Stimulated activated CD4-positive, alpha-beta T cell treated with anti-CD3 and anti-CD28 coated beads, Interleukin-15, amount 100 ng/mL, for 48 hours (primary cell): ENCODE data around the gene GCNT4.
A peak's percentile ranks its signal among the peaks of the same experiment; 100 is the strongest.
"Not testable (repeated sequence)": the region's sequence is repeated elsewhere in the genome, so short reads cannot be mapped to it uniquely, and the experiment has no call there.

Source experiments
- DNase-seq, 2 donors: peaks; one replicate each; pipeline ENCODE4 v3.0.0-alpha.2; 2020; ENCODE audit warnings: low read depth in 2 of 2

Gene GCNT4, protein sequence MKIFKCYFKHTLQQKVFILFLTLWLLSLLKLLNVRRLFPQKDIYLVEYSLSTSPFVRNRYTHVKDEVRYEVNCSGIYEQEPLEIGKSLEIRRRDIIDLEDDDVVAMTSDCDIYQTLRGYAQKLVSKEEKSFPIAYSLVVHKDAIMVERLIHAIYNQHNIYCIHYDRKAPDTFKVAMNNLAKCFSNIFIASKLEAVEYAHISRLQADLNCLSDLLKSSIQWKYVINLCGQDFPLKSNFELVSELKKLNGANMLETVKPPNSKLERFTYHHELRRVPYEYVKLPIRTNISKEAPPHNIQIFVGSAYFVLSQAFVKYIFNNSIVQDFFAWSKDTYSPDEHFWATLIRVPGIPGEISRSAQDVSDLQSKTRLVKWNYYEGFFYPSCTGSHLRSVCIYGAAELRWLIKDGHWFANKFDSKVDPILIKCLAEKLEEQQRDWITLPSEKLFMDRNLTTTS

DNA sequence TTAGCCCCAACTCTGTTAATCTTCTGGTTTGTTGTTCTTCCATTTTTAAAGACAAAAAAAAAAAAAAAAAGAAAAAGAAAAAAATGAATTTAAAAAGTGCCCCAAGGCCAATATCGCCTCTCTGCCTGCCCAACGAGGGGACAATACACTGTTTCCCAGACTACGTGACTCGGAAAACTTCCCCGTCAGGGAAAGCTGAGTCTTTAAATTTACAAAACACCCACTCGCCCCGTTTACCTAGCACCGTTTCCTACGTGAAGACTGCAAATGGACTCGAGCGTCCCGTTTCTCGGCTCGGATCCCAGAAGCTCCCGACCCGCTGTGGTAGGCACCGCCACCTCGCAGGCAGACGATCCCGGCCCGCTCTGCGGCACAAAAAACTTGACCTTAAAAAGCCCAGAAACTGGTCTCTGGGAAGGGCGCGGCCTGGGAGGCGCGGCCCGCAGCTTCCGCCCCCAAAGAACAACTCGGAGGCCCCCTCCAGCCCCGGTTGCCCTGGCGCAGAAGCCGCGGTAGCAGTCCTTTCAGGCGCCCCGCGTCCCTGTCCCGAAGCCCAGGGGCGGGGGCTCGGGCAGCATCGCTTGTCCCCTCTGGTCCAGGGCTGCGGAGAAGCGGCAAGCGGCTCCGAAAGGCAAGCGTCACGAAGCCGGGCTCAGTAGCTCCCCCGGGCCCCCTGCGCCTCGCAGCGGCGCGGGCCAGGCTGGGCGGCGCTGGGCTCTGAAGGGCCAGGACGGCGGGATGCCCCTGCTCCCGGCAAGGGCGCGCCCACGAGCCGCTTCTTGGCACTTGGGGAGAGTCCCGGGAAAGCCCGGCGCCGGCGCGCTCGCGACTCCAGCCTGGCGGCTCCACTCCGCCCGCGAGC is at the start of gene GCNT4:
GCNT4 (minus strand) TSS at position 367 of the 862 bp plus-strand sequence. CDS start 22,521 bp downstream, outside the sequence.
- no peak for DNase-seq

DNA sequence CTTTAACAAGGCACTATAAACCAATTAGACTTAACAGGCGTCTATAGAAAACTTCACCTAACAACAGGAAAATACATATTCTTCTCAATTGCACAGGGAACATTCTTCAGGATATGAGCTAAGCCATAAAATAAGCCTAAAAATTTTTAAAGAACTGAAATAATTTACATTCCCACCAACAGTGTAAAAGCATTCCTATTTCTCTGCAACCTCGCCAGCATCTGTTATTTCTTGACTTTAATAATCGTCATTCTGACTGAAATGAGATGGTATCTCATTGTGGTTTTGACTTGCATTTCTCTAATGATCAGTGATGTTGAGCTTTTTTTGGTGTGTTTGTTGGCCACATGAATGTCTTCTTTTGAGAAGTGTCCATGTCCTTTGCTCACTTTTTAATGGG is 43.6 kb upstream of the GCNT4 start:
- DNase-seq: not testable (repeated sequence)

- no peak for DNase-seq
These were observed 39.2 kb upstream of the GCNT4 start for GRCh38 chr5:75091597-75091996.

GRCh38 chr5:75089662-75090061 is 37.3 kb upstream of the GCNT4 start:
- no peak for DNase-seq

GRCh38 chr5:75089137-75089536 is 36.8 kb upstream of the GCNT4 start:
- peak in 1 of 2 donors; percentile 41 for DNase-seq

DNA sequence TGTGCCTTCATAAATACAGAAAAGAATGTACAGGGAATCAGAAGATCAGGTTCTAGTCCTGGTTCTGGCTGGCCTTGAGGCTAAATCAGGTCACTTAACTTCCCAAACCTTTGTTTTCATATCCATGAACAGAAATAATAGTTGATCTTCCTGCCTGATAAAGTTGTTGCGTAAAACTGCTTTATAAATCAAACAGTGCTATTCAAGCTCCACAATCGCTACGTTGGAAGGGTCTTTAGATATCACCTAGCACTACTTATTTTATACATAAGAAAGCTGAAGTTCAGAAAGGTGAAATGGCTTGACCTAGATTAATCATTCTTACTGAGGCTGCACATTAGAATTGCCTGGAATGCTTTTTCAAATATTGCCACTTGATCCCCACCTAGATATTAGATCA is 36.3 kb upstream of the GCNT4 start:
- DNase-seq: no peak

- DNase-seq: no peak
These were observed 29.2 kb upstream of the GCNT4 start for GRCh38 chr5:75081510-75081909.

DNA sequence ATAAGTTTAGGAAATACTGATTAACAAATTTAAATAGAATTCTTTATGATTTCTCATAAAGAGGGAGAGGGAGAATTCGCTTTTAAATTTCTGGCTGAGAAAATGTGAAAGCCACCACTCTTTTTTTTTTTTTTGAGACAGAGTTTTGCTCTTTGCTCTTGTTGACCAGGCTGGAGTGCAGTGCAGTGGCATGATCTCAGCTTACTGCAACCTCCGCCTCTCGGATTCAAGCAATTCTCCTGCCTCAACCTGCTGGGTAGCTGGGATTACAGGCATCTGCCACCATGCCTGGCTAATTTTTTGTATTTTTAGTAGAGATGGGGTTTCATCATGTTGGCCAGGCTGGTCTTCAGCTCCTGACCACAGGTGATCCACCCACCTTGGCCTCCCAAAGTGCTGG is 27.0 kb upstream of the GCNT4 start:
- not testable (repeated sequence) for DNase-seq

DNA sequence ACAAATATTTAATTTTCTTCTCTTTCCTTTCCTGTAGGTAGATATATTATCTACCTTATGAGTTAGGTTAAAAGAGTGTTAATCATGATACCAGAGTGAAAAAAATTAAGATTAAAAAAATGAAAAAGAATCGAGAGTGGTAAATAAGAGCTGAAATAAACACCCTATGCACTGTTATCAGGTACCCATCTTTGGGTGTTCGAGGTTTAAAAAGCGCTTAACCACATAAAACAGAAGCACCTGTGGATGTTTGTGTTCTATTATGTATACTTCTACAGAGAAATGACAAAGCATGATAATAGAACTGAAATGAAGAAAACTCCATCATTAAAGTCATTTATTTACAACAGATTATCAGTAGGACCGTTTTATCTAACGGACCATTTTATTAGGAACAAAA is 25.7 kb upstream of the GCNT4 start:
- no peak for DNase-seq

DNA sequence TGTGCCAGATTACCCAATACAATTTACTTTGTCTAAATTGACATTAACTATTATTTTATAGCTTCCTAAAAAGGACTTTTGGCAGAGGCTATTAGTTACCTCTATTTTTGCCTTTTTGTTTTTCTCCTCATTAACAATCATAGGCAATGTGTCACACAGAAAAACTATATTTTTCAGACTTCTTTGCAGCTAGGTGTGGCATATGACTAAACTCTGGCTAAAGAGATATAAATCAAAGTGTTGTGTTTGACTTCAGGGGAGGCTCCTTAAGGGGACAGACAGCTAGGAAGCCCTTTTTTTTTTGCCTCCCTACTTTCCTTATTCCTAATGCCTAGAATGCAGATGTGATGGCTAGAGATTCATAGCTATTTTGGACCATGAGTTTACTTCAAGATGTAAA is 19.7 kb upstream of the GCNT4 start:
- DNase-seq: no peak

DNA sequence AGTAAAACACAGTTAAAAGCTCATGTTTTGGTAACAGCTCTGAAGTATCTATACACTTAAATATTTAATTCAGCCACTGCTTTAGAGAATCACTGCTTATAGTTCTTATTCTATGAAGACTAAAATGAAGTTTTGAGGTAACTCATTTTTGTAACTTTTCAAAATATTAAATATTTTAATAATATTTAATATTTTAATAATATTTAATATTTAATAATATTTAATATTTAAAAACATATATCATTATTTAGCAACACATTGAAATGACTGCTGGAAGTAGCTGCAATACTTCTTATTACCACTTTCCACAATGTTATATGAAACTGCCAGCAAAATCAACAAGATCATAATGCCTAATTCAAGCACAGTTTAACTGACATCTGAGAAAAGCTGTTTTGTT is 18.7 kb upstream of the GCNT4 start:
- no peak for DNase-seq

GRCh38 chr5:75067434-75067833 is 15.1 kb upstream of the GCNT4 start:
- DNase-seq: no peak

- no peak for DNase-seq
These were observed 10.7 kb upstream of the GCNT4 start for GRCh38 chr5:75062925-75063531.

- no peak for DNase-seq
These were observed 7.7 kb upstream of the GCNT4 start for GRCh38 chr5:75059912-75060545.

GRCh38 chr5:75058986-75059535 is 6.7 kb upstream of the GCNT4 start:
- no peak for DNase-seq

DNA sequence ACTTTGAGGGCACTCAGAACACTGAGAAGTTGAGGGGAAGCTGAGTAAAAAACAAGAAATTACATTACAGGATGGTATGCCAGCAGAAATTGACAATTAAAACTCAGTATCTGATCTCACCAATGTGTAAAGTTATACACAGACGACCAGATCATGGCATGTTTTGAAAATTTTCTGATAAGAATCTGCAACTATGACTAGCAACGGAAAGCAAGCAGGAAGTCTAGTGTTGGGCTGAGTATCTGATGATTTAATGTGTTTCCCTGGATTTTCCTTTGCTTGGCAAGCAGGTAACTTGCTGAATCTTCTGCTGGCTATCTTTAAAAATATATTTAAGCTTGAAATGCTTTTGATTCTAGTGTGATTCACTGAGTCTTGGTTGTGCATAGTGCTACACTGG is 5.2 kb upstream of the GCNT4 start:
- no peak for DNase-seq

DNA sequence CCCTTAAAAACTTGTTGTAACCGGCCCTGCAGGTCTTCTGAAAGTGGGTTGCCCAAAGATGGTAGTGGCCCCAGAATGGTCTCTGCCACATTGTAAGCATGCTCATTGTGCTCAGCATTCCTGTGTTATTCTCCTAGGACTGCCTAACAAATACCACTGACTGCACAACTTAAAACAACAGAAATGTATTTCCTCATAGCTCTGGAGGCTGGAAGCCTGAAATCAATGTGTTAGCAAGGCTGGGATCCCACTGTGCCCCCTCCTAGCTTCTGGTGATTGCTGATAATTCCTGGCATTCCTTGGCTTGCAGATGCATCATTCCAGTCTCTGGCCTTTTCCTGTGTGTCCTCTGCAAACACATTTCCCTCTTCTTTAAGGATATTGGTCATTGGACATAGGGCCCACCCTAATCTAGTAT is 3.4 kb upstream of the GCNT4 start:
- no peak for DNase-seq

GRCh38 chr5:75054134-75054930 is 2.0 kb upstream of the GCNT4 start:
- DNase-seq: no peak

DNA sequence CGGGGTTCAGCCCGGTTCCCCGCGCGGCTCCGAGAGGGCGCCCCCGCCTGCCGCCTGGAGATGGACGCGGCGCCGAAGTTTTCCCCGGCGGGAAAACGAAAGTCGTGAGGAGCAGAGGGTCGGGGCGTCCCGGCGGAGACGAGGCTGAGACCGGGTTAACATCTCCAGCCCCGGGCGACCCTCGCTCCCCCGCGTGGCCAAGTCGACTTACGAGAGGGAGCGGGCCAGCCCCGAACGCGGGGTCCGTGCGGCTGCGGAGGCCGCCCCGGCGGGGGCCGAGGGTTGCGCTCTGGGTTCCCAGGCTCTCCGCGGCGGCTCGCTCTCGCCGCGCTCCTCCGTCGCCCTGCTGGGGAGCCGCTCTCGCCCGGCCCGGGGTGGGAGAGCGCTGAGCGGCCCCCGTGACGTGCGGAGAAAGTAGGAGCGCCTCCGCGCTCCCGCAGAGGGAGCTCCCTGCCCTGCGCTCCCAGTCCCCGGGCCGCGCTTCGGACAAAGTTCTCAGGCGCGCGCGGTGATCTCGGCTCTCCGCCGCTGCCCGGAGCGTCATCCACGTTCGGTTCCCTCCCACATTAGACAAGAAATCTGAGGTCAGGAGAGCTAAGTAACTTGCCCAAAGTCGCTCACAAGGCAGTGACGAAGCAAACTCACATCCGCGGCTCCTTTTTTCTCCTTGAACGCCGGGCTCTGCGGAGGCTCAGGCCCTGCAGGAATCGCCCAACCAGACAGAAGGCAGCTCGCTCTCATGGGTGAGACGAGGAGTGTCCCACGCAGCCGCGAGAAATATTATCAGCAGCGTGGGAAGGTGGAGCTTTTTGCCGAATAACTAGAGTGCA is 1.2 kb upstream of the GCNT4 start:
- DNase-seq: no peak

GRCh38 chr5:75053054-75053303 is 621 bp upstream of the GCNT4 start:
- no peak for DNase-seq
